Measurements from ENCODE around the gene CTXN1.

DNA sequence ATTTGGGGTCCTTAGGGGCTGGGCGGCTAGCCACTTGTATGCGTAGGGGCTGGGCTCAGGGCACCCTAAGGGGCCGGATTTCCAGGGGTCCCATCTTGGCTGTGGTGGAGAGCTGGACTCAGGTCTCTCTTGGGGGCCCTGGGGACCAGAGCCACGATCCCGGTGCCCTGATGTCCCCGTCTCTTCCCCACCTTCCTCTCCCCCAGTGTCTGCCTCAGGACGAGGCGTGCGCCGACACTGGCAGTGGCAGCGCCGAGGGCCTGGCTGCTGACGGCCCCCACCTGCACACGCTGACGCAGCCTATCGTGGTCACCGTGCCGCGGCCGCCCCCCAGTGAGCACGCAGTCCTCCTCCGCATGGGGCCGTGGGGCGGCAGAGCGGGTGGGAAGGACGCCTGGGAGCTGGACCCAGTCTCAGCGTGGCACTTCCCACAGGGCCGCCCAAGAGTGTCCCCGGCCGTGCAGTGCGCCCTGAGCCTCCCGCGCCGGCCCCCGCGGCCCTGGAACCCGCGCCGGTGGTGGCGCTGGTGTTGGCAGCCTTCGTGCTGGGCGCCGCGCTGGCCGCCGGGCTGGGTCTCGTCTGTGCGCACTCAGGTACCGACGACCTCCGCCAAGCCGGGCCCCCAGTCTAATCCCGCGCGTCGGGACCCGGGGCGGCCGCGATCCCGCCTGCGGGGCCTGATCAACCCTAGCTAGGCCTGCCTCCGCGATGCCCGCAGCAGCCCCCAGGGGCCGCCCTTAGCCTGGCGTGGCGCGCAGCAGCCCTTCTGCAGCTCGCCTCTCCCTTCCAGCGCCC is 8.5 kb downstream of the CTXN1 start:
- TF ChIP-seq, protein P1, sequence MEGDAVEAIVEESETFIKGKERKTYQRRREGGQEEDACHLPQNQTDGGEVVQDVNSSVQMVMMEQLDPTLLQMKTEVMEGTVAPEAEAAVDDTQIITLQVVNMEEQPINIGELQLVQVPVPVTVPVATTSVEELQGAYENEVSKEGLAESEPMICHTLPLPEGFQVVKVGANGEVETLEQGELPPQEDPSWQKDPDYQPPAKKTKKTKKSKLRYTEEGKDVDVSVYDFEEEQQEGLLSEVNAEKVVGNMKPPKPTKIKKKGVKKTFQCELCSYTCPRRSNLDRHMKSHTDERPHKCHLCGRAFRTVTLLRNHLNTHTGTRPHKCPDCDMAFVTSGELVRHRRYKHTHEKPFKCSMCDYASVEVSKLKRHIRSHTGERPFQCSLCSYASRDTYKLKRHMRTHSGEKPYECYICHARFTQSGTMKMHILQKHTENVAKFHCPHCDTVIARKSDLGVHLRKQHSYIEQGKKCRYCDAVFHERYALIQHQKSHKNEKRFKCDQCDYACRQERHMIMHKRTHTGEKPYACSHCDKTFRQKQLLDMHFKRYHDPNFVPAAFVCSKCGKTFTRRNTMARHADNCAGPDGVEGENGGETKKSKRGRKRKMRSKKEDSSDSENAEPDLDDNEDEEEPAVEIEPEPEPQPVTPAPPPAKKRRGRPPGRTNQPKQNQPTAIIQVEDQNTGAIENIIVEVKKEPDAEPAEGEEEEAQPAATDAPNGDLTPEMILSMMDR (IDR thresholded peaks at IDR 0.05) = peak in 5 of 6 experiments; percentile 13 to 63 (median 53)
- no peak for TF ChIP-seq POLR2A (IDR thresholded peaks at IDR 0.05)
